Superior temporal gyrus (tissue), 1 donor: Measurements from ENCODE around the gene KMT2C.

Experiments used
- DNase-seq: peaks from one replicate; pipeline ENCODE4 v3.0.0-alpha.2; 2016; ENCODE audit errors: extremely low spot score

KMT2C gene

DNA sequence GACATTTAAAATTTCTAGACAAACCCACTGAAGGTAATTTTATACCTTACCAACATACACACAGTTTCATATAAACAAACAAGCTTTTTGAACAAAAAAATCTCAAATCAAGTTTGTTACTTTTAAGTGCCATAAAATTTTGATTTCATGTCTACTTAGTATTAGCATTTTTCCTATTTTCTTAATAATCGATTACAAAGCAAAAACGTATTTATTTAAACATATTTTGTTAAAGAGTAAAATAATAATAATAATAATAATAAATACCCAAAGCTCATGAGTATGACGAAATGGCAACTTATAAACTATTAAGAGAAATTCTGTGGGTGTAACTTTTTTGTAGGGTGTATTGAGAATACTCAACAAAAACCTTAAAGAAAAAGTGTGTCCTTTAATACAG, 232.7 kb downstream of the KMT2C start:
- DNase-seq = no peak

DNA sequence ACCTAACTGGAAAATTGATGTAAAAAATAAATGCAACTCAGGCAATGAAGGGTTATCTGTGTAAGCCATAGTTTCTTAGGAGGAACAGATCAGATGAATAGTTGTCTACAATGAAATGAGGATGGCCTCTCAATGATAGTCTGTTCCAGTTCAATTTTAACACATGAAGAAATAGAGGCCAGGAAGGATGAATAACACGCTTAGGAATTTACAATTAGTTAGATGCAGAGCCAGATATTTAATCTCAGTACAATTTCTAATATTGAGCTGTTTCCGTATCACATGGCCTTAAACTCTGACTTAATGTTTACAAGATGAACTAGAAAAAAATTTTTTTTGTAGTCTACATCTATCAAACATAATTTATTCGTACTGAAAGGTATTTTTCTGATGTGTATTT, 233.7 kb downstream of the KMT2C start:
- DNase-seq = no peak

DNA sequence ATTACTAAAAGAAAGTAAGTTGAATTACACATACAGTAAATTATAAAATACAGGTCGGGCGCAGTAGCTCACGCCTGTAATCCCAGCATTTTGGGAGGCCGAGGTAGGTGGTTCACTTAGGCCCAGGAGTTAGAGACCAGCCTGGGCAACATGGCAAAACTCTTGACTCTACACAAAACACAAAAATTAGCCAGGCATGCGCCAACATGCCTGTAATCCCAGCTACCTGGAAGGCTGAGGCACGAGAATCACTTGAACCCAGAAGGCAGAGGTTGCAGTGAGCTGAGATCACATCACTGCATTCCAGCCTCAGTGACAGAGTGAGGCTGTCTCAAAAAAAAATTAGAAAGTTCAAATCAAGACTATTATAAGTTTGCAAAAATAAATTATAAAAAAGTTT, 235.4 kb downstream of the KMT2C start:
- DNase-seq = no peak

DNA sequence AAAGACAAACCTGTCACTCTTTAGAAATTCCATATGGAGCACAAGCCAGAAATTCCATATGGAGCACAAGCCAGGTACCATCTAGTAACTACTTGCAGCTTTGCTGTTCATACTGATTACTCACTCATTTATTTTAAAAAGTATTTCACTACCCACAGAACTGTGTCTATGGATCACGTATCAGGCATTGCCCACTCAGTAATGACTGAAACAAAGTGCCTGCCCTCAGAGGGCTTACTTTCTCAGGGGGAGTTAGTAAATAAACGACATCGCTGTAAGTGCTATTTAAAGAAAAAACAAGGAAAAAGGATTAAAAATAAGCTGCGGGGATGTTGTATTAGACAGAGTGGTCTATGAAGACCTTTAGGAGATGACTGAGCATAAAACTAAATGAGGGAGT, 239.4 kb downstream of the KMT2C start:
- DNase-seq = no peak

DNA sequence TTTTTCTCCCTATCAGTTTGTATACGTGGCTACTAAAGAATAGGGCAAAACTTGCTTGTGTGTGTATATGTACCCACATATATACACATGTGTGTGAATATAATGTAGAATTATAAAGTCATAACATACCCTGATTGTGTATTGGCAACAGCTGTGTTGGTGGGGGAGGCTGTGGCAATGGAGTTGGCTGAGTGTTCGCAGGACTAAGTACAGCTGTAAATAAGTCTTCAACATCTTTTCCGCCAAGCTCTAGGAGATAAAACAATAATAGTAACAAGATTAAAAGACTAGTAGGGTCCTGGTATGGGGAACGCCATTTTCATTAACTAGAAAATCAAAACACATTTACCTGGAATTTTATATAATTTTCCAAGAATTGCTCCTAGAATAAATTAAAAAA, 241.9 kb downstream of the KMT2C start:
- DNase-seq = no peak

DNA sequence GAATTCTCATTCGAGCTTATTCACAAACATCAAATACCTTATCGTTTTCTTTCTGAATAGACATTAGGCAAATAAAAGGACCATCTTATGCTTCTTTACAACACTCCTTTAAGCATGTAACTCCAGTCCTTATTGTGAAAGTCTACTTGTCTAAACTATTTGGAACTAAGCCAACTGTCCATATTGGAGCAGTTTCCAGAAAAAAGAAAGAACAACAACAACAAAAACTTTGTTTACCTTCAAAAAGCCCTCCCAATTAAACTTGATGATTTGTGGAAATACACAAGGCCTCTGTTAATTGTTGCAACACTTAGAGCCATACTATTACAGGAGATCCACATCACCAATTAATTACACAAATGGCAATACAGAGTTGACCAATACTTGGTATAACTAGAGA, 246.7 kb downstream of the KMT2C start:
- no peak for DNase-seq

DNA sequence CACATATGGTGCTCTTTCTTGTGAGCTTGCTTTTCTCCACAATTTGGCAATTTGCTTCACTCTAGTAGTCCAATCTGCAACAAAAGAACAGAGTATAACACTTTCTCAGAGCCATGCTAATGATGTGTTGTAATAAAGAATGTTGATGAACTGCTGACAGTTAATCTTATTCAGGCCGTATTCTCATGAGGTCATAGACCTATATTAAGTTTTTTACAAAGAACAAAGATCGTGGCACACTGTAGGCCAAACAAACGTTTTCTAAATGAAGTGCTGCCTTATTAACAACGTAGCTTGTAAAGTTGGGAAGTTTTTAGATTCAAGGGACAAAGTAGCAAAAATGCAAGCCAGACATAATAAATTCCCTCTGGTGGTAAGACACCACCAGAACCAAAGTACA, 250.2 kb downstream of the KMT2C start:
- DNase-seq = no peak

DNA sequence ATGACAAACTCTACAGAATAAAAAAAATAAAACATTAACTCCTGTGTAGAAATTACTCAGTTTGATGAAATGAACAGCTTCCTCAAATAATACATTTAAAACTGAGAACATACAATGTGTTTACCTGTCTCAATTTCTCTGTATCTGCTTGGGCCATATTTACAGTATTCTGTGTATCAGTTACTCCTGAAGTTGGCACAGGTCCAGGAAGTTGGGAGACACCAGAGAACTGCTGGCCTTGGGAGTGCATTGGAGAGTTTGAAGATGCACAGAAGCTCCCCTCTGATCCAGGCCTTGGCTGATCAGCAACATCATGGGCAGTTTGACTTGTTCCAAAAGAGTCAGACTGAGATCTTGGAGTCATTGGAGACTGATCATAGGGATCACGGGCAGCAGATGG, 255.2 kb downstream of the KMT2C start:
- no peak for DNase-seq

DNA sequence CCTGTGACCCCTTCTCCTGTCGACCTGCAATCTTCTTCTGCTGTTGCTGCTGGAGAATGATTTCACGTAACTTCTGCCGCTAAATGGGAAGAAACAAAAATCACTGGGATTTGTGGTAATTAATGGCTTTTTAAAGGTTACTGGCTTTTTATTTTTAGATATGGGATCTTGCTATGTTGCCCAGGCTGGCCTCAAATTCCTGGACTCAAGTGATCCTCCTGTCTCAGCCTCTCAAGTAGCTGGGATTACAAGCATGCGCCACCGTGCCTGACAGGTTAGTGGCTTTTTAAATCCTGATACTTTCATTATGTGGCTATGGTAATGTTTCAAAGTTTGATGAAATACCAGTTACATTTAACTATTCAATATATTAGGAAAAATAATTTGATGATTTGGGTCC, 255.8 kb downstream of the KMT2C start:
- DNase-seq = no peak

DNA sequence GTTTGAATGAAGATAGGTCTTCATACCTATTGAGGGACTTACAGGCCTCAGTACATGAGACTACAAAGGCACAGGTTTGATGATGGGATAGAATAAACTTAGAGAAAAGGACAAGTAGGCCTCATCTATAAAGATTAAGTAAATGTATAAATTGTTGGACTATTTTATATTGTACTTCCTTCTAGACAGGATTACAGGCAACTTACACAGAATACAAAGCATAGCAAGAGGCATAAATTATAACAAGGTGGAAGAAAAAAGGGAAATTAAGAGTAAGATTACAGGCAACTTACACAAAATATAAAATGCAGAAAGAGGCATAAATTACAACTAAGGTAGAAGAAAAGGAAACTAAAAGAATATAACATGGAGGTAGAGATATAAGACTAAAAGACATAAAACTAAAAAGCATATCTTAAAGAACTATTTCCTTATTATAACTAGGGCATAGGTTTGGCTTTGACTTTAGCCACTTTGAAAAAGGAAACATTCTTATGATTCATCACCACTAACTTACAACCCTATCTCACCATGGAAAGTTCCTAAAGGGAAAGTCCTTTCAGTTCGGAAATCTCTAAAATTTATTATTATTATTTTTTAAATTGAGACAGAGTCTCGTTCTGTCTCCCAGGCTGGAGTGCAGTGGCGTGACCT, 257.3 kb downstream of the KMT2C start:
- DNase-seq = no peak

DNA sequence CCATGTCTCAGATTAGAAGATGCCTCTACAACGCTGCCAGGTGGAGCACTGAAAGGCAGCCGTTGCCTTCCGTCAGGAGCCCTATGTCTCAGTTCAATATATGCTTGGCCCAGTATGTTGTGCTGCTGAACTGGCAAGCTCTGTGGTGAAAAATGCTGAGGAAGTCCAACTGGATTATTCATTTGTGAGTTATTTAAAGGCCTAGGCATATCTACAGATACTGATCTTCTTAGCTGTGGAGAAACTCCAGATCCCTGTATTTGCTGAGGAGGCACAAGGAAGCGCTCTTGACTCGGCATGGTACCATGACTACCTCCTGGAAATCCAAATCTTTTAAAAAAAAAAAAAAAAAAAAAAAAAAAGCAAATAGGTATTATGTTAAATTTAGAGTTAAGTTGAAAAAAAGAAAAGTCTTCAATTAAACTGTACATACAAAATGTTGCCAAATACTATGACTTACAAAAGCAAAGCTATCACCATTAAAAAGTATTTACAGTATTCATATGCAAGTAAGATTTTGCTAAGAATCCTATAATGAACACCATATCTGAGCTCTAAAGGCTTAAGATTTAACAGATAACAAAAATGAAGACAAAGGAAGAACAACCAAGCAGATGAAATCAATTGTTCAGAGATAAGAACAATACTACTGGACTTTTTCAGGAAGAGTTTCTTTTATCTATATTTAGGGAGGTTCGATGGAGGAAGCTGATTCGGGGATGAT, 258.0 kb downstream of the KMT2C start:
- no peak for DNase-seq

DNA sequence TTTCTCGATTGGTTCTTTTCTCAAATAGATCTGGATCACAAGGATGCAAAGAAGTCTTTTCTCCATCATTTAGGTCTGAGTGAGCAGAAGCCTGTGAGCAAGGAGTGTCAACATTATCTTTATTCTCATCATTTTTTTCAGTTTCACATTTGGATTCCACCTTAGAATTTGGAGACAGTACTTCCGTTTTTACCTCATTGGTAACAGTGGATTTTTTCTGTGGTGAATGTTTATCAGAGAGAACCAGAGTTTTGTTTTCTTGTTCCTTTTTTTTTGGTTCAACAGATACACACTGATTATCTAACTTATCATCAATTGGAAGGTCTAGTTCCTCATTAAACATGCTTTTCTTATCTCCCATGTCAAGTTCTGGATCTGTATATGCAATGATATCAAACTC, 259.0 kb downstream of the KMT2C start:
- no peak for DNase-seq

DNA sequence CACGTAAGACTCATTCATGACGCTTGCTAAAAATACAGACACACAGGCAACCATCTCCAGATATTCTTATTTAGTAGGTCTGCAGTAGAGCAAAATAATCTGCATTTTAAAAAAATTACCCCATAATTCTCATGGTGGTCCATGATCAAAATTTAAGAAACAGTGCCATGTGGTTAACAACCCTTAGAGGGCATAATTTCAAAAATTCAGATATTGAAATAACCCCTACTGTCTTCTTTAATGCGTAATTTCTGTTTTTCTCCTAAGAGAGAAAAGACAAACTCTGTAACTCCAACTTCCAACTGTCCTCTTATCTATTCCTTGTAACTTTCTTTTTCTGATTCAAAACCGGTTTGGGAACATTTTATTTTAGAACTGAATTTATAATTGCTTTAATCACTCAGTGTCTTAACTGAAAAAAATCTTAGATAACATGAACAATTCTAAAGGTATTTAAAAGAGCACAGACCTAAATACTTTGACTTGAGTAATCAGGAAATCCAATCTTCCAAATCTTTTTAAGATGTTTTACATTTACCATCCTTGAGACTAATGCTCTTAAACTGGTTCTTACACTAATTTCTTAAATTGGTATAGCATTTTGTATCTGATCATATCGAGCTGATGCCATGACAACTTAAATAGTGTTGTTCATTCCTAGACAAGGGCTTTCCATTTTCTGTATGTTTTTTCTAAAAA, 262.3 kb downstream of the KMT2C start:
- DNase-seq = no peak

DNA sequence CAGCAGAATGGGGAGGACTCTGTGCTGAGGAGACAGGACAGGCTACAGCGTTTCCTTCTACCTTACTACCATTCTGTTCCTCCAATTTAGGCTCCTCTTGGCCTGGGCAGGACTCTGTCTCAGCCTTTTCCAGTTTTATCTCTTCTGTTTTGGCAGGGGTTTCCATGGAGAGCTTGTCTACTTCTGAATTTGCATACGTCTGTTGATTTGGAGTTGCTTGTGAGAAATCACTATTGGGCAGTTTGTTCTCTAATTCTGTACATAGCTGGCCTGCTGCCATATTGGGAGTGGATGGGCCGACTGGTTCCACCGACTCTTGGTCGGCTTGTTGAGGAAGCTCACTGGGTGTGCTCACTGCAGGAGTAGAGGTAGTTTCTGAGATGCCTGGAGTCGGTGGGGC, 273.5 kb downstream of the KMT2C start:
- no peak for DNase-seq

DNA sequence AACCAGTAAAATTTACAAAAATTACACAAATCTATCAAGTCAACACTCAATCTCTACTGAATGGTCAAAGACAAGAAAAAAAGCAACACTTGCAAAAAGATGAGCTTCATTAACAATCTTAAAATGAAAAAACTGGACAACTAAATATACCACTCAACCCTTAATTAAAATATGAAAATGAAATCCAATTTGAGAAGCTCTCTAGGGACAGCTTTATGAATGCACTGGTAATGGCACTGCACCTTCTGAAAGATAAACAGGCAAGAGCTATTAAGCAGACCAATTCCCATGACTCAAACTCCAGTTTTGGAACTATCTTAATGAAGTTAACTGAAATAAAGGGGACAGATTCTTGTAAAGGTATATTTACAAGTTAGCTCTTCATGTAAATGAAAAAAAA, 274.6 kb downstream of the KMT2C start:
- no peak for DNase-seq

DNA sequence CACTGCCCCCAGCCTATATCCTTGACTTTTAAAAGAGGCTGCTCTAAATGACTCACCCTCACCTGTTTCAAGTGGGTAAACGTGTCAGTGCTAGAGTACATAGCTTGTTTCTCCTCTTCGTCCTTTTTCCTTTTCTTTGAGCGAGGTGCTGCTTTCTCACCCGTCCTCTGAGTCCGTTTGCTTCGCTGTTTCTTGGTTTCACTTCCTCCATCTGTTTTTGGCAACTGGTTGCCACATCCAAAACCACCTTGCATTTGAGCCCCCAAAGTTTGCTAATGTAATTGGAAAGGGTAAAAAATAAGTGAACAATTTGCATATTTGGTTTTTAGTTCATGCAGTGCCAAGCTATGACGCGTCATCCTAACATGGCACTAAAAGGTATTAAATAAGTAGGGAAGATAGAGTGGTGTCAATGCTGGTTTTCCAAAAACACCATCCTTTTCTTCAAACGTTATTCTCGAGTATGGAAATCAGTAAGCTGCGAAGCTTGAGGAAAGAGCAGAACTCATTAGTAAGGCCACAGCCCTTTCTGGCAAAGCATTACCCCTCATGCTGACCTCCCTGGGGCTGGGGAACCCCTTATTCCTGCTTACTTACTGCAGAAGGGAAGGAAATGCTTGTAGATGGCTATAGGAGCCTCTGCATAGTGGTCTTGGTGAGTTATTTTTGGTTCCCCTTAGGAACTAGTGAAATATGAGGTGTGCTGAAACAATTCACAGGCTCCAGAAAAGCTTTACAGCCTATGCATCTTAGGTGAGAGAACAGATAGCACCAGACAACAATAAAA, 276.8 kb downstream of the KMT2C start:
- no peak for DNase-seq

DNA sequence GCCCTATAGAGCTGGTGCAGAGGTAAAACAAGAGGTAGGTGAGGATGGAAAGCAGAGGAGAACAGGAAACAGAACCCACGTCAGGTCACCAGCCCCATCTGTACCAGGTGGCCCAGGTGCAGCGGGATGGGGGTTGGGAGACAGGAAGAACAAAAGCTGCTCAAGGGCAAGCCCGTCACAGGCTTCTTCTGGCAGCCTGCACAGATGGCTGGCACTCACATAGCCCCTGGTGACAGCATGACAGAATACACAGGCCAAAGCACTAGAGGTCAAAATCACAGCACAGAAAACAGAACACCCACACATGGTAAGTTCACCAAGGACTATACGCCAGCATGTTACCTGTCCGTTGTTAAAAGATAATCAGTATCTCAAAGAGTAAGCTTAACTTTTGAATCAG, 283.5 kb downstream of the KMT2C start:
- DNase-seq = no peak

DNA sequence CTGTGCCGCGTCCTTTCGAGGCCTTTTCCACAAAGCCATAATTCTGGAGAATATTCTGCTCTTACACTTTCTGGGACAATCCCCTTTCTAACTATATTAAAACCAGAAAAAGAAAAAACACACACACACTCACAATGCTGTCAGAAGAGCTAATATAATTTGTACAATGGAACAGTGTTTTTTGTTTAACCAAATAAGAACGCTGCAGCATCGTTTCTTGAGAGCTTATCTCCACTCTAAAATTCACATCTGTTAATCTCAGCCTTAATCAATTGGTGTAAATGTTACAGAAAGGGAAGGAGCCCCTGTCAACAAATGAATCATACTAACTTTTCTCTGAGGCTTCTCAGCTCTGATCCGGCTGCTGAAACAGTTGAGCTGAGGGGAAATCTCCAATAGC, 286.4 kb downstream of the KMT2C start:
- no peak for DNase-seq

DNA sequence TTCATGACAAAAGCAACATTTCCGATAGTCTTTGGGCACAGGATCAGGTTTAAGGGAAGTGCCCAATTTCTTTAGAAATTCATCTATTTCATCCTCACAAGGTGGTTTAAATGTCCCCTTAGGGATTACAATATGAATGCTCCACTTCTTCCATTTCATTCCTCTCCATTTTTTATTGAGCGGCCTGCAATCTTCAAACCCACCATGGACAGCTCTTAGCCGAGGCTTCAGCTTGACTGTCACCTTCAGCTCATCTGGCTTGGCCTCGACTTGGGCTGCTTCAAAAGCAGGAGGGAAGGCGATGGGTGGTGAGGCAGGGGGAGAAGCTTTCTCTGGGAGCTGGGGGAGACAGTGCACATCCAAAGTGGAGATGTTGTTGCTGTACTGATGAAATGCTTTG, 287.1 kb downstream of the KMT2C start:
- DNase-seq = no peak

DNA sequence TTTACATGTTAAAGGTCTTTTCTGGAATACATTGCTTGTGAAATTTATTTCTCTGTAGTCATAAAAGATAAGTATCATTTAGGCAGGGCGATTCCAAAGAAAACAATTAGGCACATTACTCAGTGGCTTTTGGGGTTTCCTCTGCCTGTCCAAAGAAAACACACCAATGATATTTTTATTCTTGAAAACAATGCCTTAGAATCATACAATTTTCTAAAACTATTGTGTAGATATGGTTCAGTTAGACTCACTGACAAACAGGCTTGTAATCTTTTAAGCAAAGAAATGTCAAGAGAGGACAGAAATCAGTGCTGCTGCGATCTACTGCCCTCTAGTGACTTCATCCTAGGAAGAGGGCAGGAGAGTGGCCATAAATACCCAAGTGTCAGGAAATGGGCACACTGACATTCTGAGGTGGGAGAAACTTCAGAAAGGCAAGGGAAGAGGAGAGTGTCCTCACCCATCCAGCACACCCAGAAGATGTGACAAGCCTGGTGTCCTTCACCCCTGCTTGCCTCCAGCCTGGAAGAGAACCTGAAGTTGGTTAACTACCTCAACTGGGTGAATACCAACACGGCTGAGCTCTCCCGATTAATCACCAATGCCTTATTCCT, 289.8 kb downstream of the KMT2C start:
- DNase-seq = peak; percentile 73

DNA sequence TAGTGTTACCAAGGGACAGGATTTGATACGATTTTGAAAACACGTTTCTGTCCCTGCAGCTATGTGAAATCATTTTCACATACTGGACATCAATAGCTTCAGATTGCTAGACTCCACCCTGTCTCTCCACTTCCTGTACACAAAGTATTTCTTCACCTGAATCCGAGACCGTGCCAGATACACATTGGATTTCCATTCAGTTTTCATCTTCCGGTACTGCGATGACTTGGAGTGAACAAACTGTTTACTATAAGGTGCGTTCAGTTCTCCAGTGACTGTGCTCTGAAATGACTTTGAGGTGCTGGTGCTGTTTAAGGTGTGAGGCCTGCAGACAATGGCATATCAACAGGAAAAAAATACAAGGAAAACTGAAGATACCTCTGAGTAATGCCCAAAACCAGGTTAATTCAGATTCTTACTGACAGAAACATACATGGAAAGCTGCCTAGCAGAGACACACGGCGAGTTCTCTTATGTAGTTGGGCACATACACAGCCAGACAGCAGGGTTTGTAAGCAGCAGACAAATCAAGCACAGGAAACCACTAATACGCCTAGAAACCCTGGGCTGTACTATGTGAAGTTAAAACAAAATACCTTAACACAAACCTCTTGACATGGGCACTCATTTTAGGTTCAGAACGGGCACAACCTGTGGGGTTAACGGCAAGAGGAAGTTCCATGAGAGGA, 291.1 kb downstream of the KMT2C start:
- DNase-seq = no peak
